ENCODE measurements around the gene SIX1. TPM values are rescaled to one million over a fixed set of nuclear protein-coding genes. Genes with fewer than 3 reads are reported as not detected.

The SIX1 gene
- total and polyA plus RNA-seq, 2 of the 13 experiments (the other 11 are each of a cell fraction or from before 2014, with no cell fraction given), result 1.7 to 6.5 TPM

DNA sequence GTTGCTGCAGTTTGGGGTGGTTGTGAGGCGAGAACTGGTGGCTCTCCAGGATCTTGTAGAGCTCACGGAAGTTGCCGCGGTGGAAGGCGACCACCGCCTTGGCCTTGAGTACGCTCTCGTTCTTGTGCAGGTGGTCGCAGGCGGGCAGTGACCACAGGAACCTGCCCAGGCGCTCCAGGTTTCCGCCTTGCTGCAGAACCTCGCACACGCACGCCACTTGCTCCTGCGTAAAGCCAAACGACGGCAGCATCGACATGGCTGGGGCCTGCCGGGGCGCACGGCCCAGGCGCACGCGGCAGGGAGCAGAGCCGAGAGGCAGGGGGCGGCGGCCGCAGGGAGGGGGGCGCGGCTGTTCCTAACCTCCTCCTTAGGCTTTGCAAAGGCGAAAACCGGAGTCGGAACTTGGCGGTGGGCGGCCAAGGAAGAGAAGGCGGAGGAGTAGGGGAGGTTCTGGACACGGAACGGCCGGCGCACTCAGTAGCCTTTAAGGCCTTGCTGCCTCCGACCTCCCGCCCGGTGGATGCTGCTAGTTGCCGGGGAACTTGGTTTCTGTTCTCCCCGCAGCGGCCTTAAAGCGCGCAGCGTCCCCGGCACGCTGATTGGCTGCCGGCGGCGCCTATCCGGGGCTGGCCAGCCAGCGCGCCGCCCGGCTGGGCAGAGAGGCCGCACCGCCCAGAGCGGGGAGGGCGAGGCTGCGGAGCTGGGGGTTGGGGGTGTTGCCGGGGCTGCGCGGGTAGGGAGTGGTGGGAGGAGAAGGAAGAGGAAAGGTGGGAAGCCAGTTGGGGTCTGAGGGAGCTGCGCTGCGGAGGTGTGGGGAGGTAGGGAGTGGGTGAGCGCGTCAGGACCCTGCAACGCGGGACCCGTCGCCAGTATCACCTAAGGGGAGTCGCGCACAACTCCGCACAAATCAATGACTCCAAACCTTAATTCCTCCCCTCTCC is at the start of gene SIX1 (continued):
- TF ChIP-seq, protein P1, sequence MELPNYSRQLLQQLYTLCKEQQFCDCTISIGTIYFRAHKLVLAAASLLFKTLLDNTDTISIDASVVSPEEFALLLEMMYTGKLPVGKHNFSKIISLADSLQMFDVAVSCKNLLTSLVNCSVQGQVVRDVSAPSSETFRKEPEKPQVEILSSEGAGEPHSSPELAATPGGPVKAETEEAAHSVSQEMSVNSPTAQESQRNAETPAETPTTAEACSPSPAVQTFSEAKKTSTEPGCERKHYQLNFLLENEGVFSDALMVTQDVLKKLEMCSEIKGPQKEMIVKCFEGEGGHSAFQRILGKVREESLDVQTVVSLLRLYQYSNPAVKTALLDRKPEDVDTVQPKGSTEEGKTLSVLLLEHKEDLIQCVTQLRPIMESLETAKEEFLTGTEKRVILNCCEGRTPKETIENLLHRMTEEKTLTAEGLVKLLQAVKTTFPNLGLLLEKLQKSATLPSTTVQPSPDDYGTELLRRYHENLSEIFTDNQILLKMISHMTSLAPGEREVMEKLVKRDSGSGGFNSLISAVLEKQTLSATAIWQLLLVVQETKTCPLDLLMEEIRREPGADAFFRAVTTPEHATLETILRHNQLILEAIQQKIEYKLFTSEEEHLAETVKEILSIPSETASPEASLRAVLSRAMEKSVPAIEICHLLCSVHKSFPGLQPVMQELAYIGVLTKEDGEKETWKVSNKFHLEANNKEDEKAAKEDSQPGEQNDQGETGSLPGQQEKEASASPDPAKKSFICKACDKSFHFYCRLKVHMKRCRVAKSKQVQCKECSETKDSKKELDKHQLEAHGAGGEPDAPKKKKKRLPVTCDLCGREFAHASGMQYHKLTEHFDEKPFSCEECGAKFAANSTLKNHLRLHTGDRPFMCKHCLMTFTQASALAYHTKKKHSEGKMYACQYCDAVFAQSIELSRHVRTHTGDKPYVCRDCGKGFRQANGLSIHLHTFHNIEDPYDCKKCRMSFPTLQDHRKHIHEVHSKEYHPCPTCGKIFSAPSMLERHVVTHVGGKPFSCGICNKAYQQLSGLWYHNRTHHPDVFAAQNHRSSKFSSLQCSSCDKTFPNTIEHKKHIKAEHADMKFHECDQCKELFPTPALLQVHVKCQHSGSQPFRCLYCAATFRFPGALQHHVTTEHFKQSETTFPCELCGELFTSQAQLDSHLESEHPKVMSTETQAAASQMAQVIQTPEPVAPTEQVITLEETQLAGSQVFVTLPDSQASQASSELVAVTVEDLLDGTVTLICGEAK (IDR thresholded peaks at IDR 0.05), result no peak
- TF ChIP-seq, protein P1 (CRISPR knock-in tag; IDR thresholded peaks at IDR 0.05), result peak; percentile 71; the same call in 1 of the 2 replicates
- TF ChIP-seq, protein P2, sequence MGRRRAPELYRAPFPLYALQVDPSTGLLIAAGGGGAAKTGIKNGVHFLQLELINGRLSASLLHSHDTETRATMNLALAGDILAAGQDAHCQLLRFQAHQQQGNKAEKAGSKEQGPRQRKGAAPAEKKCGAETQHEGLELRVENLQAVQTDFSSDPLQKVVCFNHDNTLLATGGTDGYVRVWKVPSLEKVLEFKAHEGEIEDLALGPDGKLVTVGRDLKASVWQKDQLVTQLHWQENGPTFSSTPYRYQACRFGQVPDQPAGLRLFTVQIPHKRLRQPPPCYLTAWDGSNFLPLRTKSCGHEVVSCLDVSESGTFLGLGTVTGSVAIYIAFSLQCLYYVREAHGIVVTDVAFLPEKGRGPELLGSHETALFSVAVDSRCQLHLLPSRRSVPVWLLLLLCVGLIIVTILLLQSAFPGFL (CRISPR knock-in tag; IDR thresholded peaks at IDR 0.05), result no peak
- TF ChIP-seq, protein P3, sequence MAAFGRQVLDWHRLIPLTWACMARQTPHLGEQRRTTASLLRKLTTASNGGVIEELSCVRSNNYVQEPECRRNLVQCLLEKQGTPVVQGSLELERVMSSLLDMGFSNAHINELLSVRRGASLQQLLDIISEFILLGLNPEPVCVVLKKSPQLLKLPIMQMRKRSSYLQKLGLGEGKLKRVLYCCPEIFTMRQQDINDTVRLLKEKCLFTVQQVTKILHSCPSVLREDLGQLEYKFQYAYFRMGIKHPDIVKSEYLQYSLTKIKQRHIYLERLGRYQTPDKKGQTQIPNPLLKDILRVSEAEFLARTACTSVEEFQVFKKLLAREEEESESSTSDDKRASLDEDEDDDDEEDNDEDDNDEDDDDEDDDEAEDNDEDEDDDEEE (CRISPR knock-in tag; IDR thresholded peaks at IDR 0.05), result 0 out of 2 replicates have a peak, but pooled peaks have one; percentile 51
- peak; percentile 59 for TF ChIP-seq ZNF746 (CRISPR knock-in tag; IDR thresholded peaks at IDR 0.05)
- peak; percentile 48 for TF ChIP-seq REPIN1 (CRISPR knock-in tag; IDR thresholded peaks at IDR 0.05; ENCODE audit: borderline replicate concordance, low read depth)
- peak; percentile 86 for TF ChIP-seq TAF1 (CRISPR knock-in tag; IDR thresholded peaks at IDR 0.05)
- peak; percentile 28 for TF ChIP-seq HOXA3 (CRISPR knock-in tag; IDR thresholded peaks at IDR 0.05)
- TF ChIP-seq ZBTB20 (CRISPR knock-in tag; IDR thresholded peaks at IDR 0.05; ENCODE audit: borderline replicate concordance, low read depth), result 0 out of 2 replicates have a peak, but pooled peaks have one; percentile 24
- 0 out of 2 replicates have a peak, but pooled peaks have one; percentile 28 for TF ChIP-seq ZNF780A (CRISPR knock-in tag; IDR thresholded peaks at IDR 0.05)
- TF ChIP-seq, protein P4, sequence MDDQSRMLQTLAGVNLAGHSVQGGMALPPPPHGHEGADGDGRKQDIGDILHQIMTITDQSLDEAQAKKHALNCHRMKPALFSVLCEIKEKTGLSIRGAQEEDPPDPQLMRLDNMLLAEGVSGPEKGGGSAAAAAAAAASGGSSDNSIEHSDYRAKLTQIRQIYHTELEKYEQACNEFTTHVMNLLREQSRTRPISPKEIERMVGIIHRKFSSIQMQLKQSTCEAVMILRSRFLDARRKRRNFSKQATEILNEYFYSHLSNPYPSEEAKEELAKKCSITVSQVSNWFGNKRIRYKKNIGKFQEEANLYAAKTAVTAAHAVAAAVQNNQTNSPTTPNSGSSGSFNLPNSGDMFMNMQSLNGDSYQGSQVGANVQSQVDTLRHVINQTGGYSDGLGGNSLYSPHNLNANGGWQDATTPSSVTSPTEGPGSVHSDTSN (CRISPR knock-in tag; IDR thresholded peaks at IDR 0.05; ENCODE audit: borderline replicate concordance), result peak; percentile 41; the same call in 1 of the 2 replicates
- TF ChIP-seq ZNF232 (CRISPR knock-in tag; IDR thresholded peaks at IDR 0.05; ENCODE audit: borderline replicate concordance), result peak; percentile 61; the same call in 1 of the 2 replicates
- TF ChIP-seq, protein P5, sequence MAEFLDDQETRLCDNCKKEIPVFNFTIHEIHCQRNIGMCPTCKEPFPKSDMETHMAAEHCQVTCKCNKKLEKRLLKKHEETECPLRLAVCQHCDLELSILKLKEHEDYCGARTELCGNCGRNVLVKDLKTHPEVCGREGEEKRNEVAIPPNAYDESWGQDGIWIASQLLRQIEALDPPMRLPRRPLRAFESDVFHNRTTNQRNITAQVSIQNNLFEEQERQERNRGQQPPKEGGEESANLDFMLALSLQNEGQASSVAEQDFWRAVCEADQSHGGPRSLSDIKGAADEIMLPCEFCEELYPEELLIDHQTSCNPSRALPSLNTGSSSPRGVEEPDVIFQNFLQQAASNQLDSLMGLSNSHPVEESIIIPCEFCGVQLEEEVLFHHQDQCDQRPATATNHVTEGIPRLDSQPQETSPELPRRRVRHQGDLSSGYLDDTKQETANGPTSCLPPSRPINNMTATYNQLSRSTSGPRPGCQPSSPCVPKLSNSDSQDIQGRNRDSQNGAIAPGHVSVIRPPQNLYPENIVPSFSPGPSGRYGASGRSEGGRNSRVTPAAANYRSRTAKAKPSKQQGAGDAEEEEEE (CRISPR knock-in tag; IDR thresholded peaks at IDR 0.05; ENCODE audit: borderline replicate concordance), result peak; percentile 51; the same call in 1 of the 2 replicates
